H9 (cell line): ENCODE measurements around the gene SIL1. TPM values are rescaled to one million over a fixed set of nuclear protein-coding genes. Genes with fewer than 3 reads are reported as not detected.

Source experiments
- DNase-seq: peaks from one replicate; pipeline ENCODE4 v3.0.0-alpha.2; 2017
- H2AFZ ChIP-seq: one replicate; pipeline ENCODE4 v1.6.1; 2013; ENCODE audit warnings: mild to moderate bottlenecking, low read length, control low read depth, moderate library complexity
- H2AK5ac ChIP-seq: 2 replicates; pipeline ENCODE4 v1.6.1; 2013; ENCODE audit warnings: low read length, control low read depth, mixed read lengths; ENCODE audit not compliant: insufficient read length
- H2BK120ac ChIP-seq: one replicate; pipeline ENCODE4 v1.6.1; 2013; ENCODE audit warnings: low read depth, mild to moderate bottlenecking, low read length, control low read depth, inconsistent platforms; ENCODE audit not compliant: poor library complexity, severe bottlenecking
- H2BK12ac ChIP-seq: 2 replicates; pipeline ENCODE4 v1.6.1; 2013; ENCODE audit warnings: low read length, control low read depth, mixed read lengths, low read depth; ENCODE audit not compliant: insufficient read length
- H2BK15ac ChIP-seq: 2 replicates; pipeline ENCODE4 v1.6.1; 2013; ENCODE audit warnings: low read depth, low read length, control low read depth
- H2BK20ac ChIP-seq: one replicate; pipeline ENCODE4 v1.6.1; 2013; ENCODE audit warnings: low read depth, mild to moderate bottlenecking, low read length, control low read depth, inconsistent platforms; ENCODE audit not compliant: poor library complexity, severe bottlenecking
- H2BK5ac ChIP-seq: 2 replicates; pipeline ENCODE4 v1.6.1; 2013; ENCODE audit warnings: low read length, control low read depth, mixed read lengths; ENCODE audit not compliant: insufficient read length
- H3K14ac ChIP-seq: 2 replicates; pipeline ENCODE4 v1.6.1; 2013; ENCODE audit warnings: low read length, control low read depth; ENCODE audit not compliant: insufficient read depth
- H3K18ac ChIP-seq: 2 replicates; pipeline ENCODE4 v1.6.1; 2013; ENCODE audit warnings: low read depth, mild to moderate bottlenecking, mixed read lengths, low read length, control low read depth; ENCODE audit not compliant: insufficient read length
- H3K23ac ChIP-seq: 2 replicates; pipeline ENCODE4 v1.6.1; 2013; ENCODE audit warnings: low read length, control low read depth, mixed read lengths, low read depth; ENCODE audit not compliant: insufficient read length
- H3K23me2 ChIP-seq: 2 replicates; pipeline ENCODE4 v1.6.1; 2013; ENCODE audit warnings: low read depth, mild to moderate bottlenecking, mixed read lengths, low read length, control low read depth; ENCODE audit not compliant: insufficient read length, poor library complexity, severe bottlenecking
- H3K27ac ChIP-seq: 2 replicates; pipeline ENCODE4 v1.5.1; 2013; ENCODE audit warnings: low read length, control low read depth, mixed read lengths, low read depth; ENCODE audit not compliant: insufficient read length
- H3K27me3 ChIP-seq: 2 replicates; pipeline ENCODE4 v1.6.1; 2013; ENCODE audit warnings: low read length, control low read depth, inconsistent platforms; ENCODE audit not compliant: insufficient read depth
- H3K4ac ChIP-seq: 2 replicates; pipeline ENCODE4 v1.6.1; 2013; ENCODE audit warnings: low read depth, mild to moderate bottlenecking, control low read depth, inconsistent platforms, low read length, moderate library complexity
- H3K4me1 ChIP-seq: 2 replicates; pipeline ENCODE4 v1.6.1; 2013; ENCODE audit warnings: low read length, control low read depth, inconsistent platforms; ENCODE audit not compliant: insufficient read depth
- H3K4me2 ChIP-seq: 2 replicates; pipeline ENCODE4 v1.6.1; 2013; ENCODE audit warnings: low read length, control low read depth, mixed read lengths; ENCODE audit not compliant: insufficient read length, insufficient read depth
- H3K56ac ChIP-seq: 2 replicates; pipeline ENCODE4 v1.6.1; 2013; ENCODE audit warnings: low read depth, mild to moderate bottlenecking, mixed read lengths, low read length, control low read depth; ENCODE audit not compliant: insufficient read length
- H3K79me1 ChIP-seq: 2 replicates; pipeline ENCODE4 v1.6.1; 2013; ENCODE audit warnings: low read depth, mild to moderate bottlenecking, moderate library complexity, low read length, control low read depth, inconsistent platforms; ENCODE audit not compliant: insufficient read depth, poor library complexity, severe bottlenecking
- H3K79me2 ChIP-seq: 2 replicates; pipeline ENCODE4 v1.6.1; 2013; ENCODE audit warnings: low read length, control low read depth, inconsistent platforms; ENCODE audit not compliant: insufficient read depth
- H3K9ac ChIP-seq: 2 replicates; pipeline ENCODE4 v1.6.1; 2013; ENCODE audit warnings: low read length, control low read depth, mixed read lengths; ENCODE audit not compliant: insufficient read length; ENCODE audit errors: extremely low read depth
- H3K9me3 ChIP-seq: one replicate; pipeline ENCODE4 v1.6.1; 2013; ENCODE audit warnings: low read depth, low read length, inconsistent platforms; ENCODE audit not compliant: control insufficient read depth
- H3T11ph ChIP-seq: one replicate; pipeline ENCODE4 v1.6.1; 2013; ENCODE audit warnings: mild to moderate bottlenecking, low read length, control low read depth, inconsistent platforms
- H4K20me1 ChIP-seq: one replicate; pipeline ENCODE4 v1.6.1; 2013; ENCODE audit not compliant: control insufficient read depth, insufficient read length, insufficient read depth
- H4K5ac ChIP-seq: 2 replicates; pipeline ENCODE4 v1.6.1; 2013; ENCODE audit warnings: low read depth, mild to moderate bottlenecking, mixed read lengths, low read length, control low read depth; ENCODE audit not compliant: insufficient read length
- H4K8ac ChIP-seq: replicated peaks from 2 replicates; pipeline ENCODE4 v1.6.1; 2013; ENCODE audit warnings: low read length, control low read depth, mixed read lengths, low read depth; ENCODE audit not compliant: insufficient read length
- H4K91ac ChIP-seq: 2 replicates; pipeline ENCODE4 v1.6.1; 2013; ENCODE audit warnings: low read depth, mild to moderate bottlenecking, moderate library complexity, mixed read lengths, low read length, control low read depth; ENCODE audit not compliant: insufficient read length
- H3K27ac Mint-ChIP-seq, 3 experiments: 2 replicates in 2 of 3; 3 replicates in 1 of 3; pipeline ENCODE4 v1.8.0; 2020 to 2021; ENCODE audit warnings: mixed read lengths in 3 of 3, mild to moderate bottlenecking in 1 of 3, moderate library complexity in 1 of 3
- H3K27me3 Mint-ChIP-seq: 2 replicates; pipeline ENCODE4 v1.8.0; 2021; ENCODE audit warnings: low read depth, mild to moderate bottlenecking, moderate library complexity, mixed read lengths
- H3K36me3 Mint-ChIP-seq, 3 experiments: 2 replicates in 2 of 3; 3 replicates in 1 of 3; pipeline ENCODE4 v1.8.0; 2020 to 2021; ENCODE audit warnings: low read depth in 3 of 3, mixed read lengths in 3 of 3; ENCODE audit not compliant: insufficient read depth in 1 of 3
- H3K4me1 Mint-ChIP-seq, 2 experiments: 2 replicates each; pipeline ENCODE4 v1.8.0; 2020; ENCODE audit warnings: mixed read lengths in 2 of 2
- H3K4me3 Mint-ChIP-seq, 2 experiments: 2 replicates in 1 of 2; 3 replicates in 1 of 2; pipeline ENCODE4 v1.8.0; 2020 to 2021; ENCODE audit warnings: mild to moderate bottlenecking in 2 of 2, mixed read lengths in 2 of 2, moderate library complexity in 1 of 2
- H3K9me3 Mint-ChIP-seq, 2 experiments: 2 replicates in 1 of 2; 3 replicates in 1 of 2; pipeline ENCODE4 v1.8.0; 2020; ENCODE audit warnings: mild to moderate bottlenecking in 2 of 2, mixed read lengths in 2 of 2, moderate library complexity in 1 of 2
- WGBS: extraction: QIAGEN DNeasy Blood & Tissue Kit; methylation state at CpG from one replicate; pipeline ENCODE4 v1.1.7; 2013; ENCODE audit warnings: missing lambda C conversion rate, low lambda C conversion rate, mixed read lengths; ENCODE audit not compliant: insufficient read length; ENCODE audit errors: extremely low coverage; 5-methylcytosine and 5-hydroxymethylcytosine counted together
- total RNA-seq: library from RNA; stranded (reverse); gene quantifications from 2 replicates; pipeline ENCODE4 v1.2.1, GENCODE V29; 2021
- TF ChIP-seq, protein P1 (sequence below): fragments of 200-600 bp; sonication (generic); conservative IDR thresholded peaks from 3 replicates; pipeline ENCODE4 v1.8.0; 2021; ENCODE audit warnings: antibody characterized with exemption, mild to moderate bottlenecking

The SIL1 gene
- total RNA-seq, 1 experiment from 2014 or later: 10.6 TPM

DNA sequence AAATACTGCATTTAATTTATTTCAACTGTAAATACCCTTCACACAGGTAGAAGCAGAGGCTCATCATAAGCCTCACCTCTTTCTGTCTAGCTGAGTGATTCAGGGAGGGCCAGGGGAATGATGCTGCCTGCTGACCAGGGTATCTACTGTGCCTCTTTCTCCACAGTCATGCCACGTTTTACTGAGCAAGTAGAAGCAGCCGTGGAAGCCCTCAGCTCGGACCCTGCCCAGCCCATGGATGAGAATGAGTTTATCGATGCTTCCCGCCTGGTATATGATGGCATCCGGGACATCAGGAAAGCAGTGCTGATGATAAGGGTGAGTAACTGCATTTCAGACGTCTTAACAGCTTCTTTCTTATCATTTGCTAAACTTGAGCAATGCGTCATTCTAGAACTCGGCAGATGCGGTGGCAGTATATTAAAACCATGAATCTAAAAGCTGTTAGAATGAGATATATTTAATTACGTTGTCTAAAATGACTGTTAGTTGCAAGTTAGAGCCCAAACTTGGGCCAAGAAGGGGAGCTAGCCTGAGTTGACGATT lies 273.0 kb downstream of the SIL1 start:
- Histone ChIP-seq H3K79me1 (no peaks in the 10 kb centered on the region), H4K8ac (no peak overlapping the region), H3K9me3 (no peaks in the 10 kb centered on the region), H3K23me2 (no peaks in the 10 kb centered on the region), H4K91ac (no peak overlapping the region), H2BK5ac (no peak overlapping the region), H3K27me3 (no peaks in the 10 kb centered on the region), H2AFZ (no peak overlapping the region), H4K5ac (no peak overlapping the region), H3K56ac (no peak overlapping the region), H3K23ac (no peak overlapping the region), H3T11ph (no peak overlapping the region), H3K79me2 (no peaks in the 10 kb centered on the region), H3K27ac (no peak overlapping the region), H3K4me2 (no peak overlapping the region), H2BK12ac (no peak overlapping the region), H3K4me1 (no peaks in the 10 kb centered on the region), H3K18ac (no peak overlapping the region), H4K20me1 (no peaks in the 10 kb centered on the region), H3K14ac (no peak overlapping the region), H3K4ac (no peak overlapping the region), H3K9ac (no peak overlapping the region), H2BK120ac (no peak overlapping the region), H2AK5ac (no peak overlapping the region), H2BK20ac (no peak overlapping the region), H2BK15ac (no peak overlapping the region)
- WGBS: no CpG with 5 or more reads among the region's 12 CpGs
- H3K4me1 Mint-ChIP-seq: peaks cover 3 to 4% of the 10 kb centered on the region in 2 experiments; a peak in 2 of 4 replicates
- no peaks in the 10 kb centered on the region; the same call in 1 of the 2 replicates for H3K27me3 Mint-ChIP-seq
- no peak overlapping the region for H3K4me3 Mint-ChIP-seq
- TF ChIP-seq, protein P1, sequence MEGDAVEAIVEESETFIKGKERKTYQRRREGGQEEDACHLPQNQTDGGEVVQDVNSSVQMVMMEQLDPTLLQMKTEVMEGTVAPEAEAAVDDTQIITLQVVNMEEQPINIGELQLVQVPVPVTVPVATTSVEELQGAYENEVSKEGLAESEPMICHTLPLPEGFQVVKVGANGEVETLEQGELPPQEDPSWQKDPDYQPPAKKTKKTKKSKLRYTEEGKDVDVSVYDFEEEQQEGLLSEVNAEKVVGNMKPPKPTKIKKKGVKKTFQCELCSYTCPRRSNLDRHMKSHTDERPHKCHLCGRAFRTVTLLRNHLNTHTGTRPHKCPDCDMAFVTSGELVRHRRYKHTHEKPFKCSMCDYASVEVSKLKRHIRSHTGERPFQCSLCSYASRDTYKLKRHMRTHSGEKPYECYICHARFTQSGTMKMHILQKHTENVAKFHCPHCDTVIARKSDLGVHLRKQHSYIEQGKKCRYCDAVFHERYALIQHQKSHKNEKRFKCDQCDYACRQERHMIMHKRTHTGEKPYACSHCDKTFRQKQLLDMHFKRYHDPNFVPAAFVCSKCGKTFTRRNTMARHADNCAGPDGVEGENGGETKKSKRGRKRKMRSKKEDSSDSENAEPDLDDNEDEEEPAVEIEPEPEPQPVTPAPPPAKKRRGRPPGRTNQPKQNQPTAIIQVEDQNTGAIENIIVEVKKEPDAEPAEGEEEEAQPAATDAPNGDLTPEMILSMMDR: no peak
- no peaks in the 10 kb centered on the region for H3K9me3 Mint-ChIP-seq
- no peak for DNase-seq
- no peak overlapping the region for H3K27ac Mint-ChIP-seq
- H3K36me3 Mint-ChIP-seq: peaks cover 31 to 67% (median 57%) of the 10 kb centered on the region in 3 experiments
